ENCODE measurements around the gene TRNT1.

- TF ChIP-seq, protein P1, sequence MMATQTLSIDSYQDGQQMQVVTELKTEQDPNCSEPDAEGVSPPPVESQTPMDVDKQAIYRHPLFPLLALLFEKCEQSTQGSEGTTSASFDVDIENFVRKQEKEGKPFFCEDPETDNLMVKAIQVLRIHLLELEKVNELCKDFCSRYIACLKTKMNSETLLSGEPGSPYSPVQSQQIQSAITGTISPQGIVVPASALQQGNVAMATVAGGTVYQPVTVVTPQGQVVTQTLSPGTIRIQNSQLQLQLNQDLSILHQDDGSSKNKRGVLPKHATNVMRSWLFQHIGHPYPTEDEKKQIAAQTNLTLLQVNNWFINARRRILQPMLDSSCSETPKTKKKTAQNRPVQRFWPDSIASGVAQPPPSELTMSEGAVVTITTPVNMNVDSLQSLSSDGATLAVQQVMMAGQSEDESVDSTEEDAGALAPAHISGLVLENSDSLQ (IDR thresholded peaks at IDR 0.05): no peak
- TF ChIP-seq HDGF (IDR thresholded peaks at IDR 0.05; ENCODE audit: borderline replicate concordance) (no peak), FOXK2 (IDR thresholded peaks at IDR 0.05) (no peak), LEF1 (IDR thresholded peaks at IDR 0.05; ENCODE audit: borderline replicate concordance) (no peak), NFRKB (IDR thresholded peaks at IDR 0.05) (no peak), FOXM1 (IDR thresholded peaks at IDR 0.05; ENCODE audit: borderline replicate concordance) (no peak), FOXA1 (IDR thresholded peaks at IDR 0.05) (no peak), ELF4 (IDR thresholded peaks at IDR 0.05) (no peak), SP1 (IDR thresholded peaks at IDR 0.05) (no peak), ARNT (IDR thresholded peaks at IDR 0.05) (no peak), TARDBP (IDR thresholded peaks at IDR 0.05) (no peak), BHLHE40 (IDR thresholded peaks at IDR 0.05; ENCODE audit: borderline replicate concordance) (no peak), CTBP1 (IDR thresholded peaks at IDR 0.05; ENCODE audit: borderline replicate concordance) (no peak), SUZ12 (IDR thresholded peaks at IDR 0.05) (no peak)
These were observed 46.4 kb upstream of the TRNT1 start for GRCh38 chr3:3080309-3080708.

All from HEK293T (cell line).